DOHH2 (cell line): Measurements from ENCODE around the gene KDM8.

Experiments
- H3F3A ChIP-seq: fragments of 200-600 bp; sonication (generic), shearing (Covaris generic); 2 replicates; pipeline ENCODE4 v1.6.0; 2016; ENCODE audit warnings: antibody characterized with exemption, mild to moderate bottlenecking; ENCODE audit not compliant: control insufficient read depth, insufficient read depth
- H3K27ac ChIP-seq: fragments of 200-600 bp; sonication (generic); 2 replicates; pipeline ENCODE4 v1.5.1; 2014; ENCODE audit warnings: low read depth, mild to moderate bottlenecking, low read length, moderate library complexity
- H3K27me3 ChIP-seq: fragments of 200-600 bp; sonication (generic); 2 replicates; pipeline ENCODE4 v1.6.1; 2014; ENCODE audit warnings: mild to moderate bottlenecking, low read length, mixed read lengths; ENCODE audit not compliant: control insufficient read depth
- H3K36me3 ChIP-seq: fragments of 200-600 bp; sonication (generic); 2 replicates; pipeline ENCODE4 v1.6.1; 2014; ENCODE audit warnings: mild to moderate bottlenecking, low read length, moderate library complexity, mixed read lengths; ENCODE audit not compliant: control insufficient read depth
- H3K4me1 ChIP-seq: fragments of 200-600 bp; sonication (generic); 2 replicates; pipeline ENCODE4 v1.6.1; 2014; ENCODE audit warnings: mild to moderate bottlenecking, low read length, mixed read lengths; ENCODE audit not compliant: control insufficient read depth
- H3K4me2 ChIP-seq: fragments of 200-600 bp; sonication (generic); 2 replicates; pipeline ENCODE4 v1.6.0; 2014; ENCODE audit warnings: mild to moderate bottlenecking, low read length, moderate library complexity
- H3K4me3 ChIP-seq: fragments of 200-600 bp; sonication (generic); 2 replicates; pipeline ENCODE4 v1.5.1; 2014; ENCODE audit warnings: mild to moderate bottlenecking, low read length, mixed read lengths
- H3K79me2 ChIP-seq: fragments of 200-600 bp; sonication (generic); 2 replicates; pipeline ENCODE4 v1.6.1; 2014; ENCODE audit warnings: mild to moderate bottlenecking, low read length, mixed read lengths; ENCODE audit not compliant: control insufficient read depth
- H3K9me2 ChIP-seq: fragments of 200-600 bp; sonication (generic); replicated peaks from 2 replicates; pipeline ENCODE4 v1.6.1; 2014; ENCODE audit warnings: mild to moderate bottlenecking, low read length, mixed read lengths; ENCODE audit not compliant: control insufficient read depth
- H3K9me3 ChIP-seq: fragments of 200-600 bp; sonication (generic); 2 replicates; pipeline ENCODE4 v1.6.1; 2014; ENCODE audit warnings: antibody characterized with exemption, low read length, mixed read lengths; ENCODE audit not compliant: control insufficient read depth, insufficient read depth
- H4K20me1 ChIP-seq: fragments of 200-600 bp; sonication (generic); 2 replicates; pipeline ENCODE4 v1.6.0; 2014; ENCODE audit warnings: low read depth, mild to moderate bottlenecking, antibody characterized with exemption, low read length, moderate library complexity; ENCODE audit not compliant: control insufficient read depth, insufficient read depth
- CTCF ChIP-seq: fragments of 200-600 bp; sonication (generic); IDR thresholded peaks from one replicate; pipeline ENCODE4 v1.5.1; 2014; ENCODE audit warnings: antibody characterized with exemption, mild to moderate bottlenecking, low read depth, low read length; ENCODE audit not compliant: poor library complexity, severe bottlenecking
- EZH2phosphoT487 ChIP-seq: fragments of 200-600 bp; sonication (generic); IDR thresholded peaks from 2 replicates; pipeline ENCODE4 v1.6.1; 2017; ENCODE audit warnings: borderline replicate concordance, mild to moderate bottlenecking, antibody characterized with exemption, low read length, moderate library complexity, mixed read lengths

Gene KDM8

GRCh38 chr16:27229891-27230470 is 26.7 kb downstream of the KDM8 start:
- TF ChIP-seq CTCF (no peak), EZH2phosphoT487 (no peak)
- no peak overlapping the region for H3K27ac ChIP-seq
- no peak overlapping the region for H3K4me3 ChIP-seq

GRCh38 chr16:27230562-27231001 is 27.3 kb downstream of the KDM8 start:
- peaks cover 96% of the 10 kb centered on the region for H3K4me1 ChIP-seq
- H3F3A ChIP-seq = peaks cover 7% of the 10 kb centered on the region; the same call in 1 of the 2 replicates

More at GRCh38 chr16:27229891-27230470, 26.7 kb downstream of the KDM8 start:
- H3K79me2 ChIP-seq = peaks cover 4% of the 10 kb centered on the region; the same call in 1 of the 2 replicates
- H3K4me2 ChIP-seq = no peak overlapping the region
- peaks cover 7% of the 10 kb centered on the region; the same call in 1 of the 2 replicates for H3F3A ChIP-seq
- no peaks in the 10 kb centered on the region for H3K9me2 ChIP-seq
- peaks cover 90% of the 10 kb centered on the region for H3K4me1 ChIP-seq
- H3K9me3 ChIP-seq = no peaks in the 10 kb centered on the region
- no peaks in the 10 kb centered on the region for H4K20me1 ChIP-seq
- peaks cover 30% of the 10 kb centered on the region for H3K36me3 ChIP-seq
- H3K27me3 ChIP-seq = no peaks in the 10 kb centered on the region

GRCh38 chr16:27231692-27232060 is 28.4 kb downstream of the KDM8 start:
- Histone ChIP-seq H3K36me3 (peaks cover 33% of the 10 kb centered on the region), H3K4me3 (peak overlapping the region; percentile 53), H3K9me2 (no peaks in the 10 kb centered on the region), H3K27ac (peak overlapping the region; percentile 86), H3K79me2 (peaks cover 9% of the 10 kb centered on the region), H3K9me3 (no peaks in the 10 kb centered on the region), H3K4me2 (peak overlapping the region; percentile 78), H4K20me1 (no peaks in the 10 kb centered on the region), H3F3A (peaks cover 10% of the 10 kb centered on the region), H3K4me1 (peaks cover 96% of the 10 kb centered on the region), H3K27me3 (no peaks in the 10 kb centered on the region)
- TF ChIP-seq CTCF (no peak), EZH2phosphoT487 (no peak)

More at GRCh38 chr16:27230562-27231001, 27.3 kb downstream of the KDM8 start:
- Histone ChIP-seq H3K4me2 (peak overlapping the region; percentile 37), H3K4me3 (no peak overlapping the region; the same call in 1 of the 2 replicates), H3K36me3 (peaks cover 31% of the 10 kb centered on the region), H4K20me1 (no peaks in the 10 kb centered on the region), H3K9me3 (no peaks in the 10 kb centered on the region), H3K79me2 (peaks cover 5% of the 10 kb centered on the region), H3K27me3 (no peaks in the 10 kb centered on the region), H3K27ac (no peak overlapping the region), H3K9me2 (no peaks in the 10 kb centered on the region)
- TF ChIP-seq EZH2phosphoT487 (no peak), CTCF (peak; percentile 56)
